ENCODE results near the gene ZNF618.

- TF ChIP-seq CTCF (conservative IDR thresholded peaks at IDR 0.05 in 1 of 2, IDR thresholded peaks at IDR 0.05 in 1 of 2; ENCODE audit: extremely low read depth in 1 of 2, insufficient read depth in 1 of 2, low read depth in 1 of 2, low read length in 2 of 2) (no peak), EZH2 (IDR thresholded peaks at IDR 0.05; ENCODE audit: borderline replicate concordance, low read length) (no peak)
These were observed 163.4 kb downstream of the ZNF618 start for GRCh38 chr9:114039484-114039883.

Measured in mammary epithelial cell (primary cell).